Activated T-cell treated with anti-CD3 and anti-CD28 coated beads, Interleukin-2, amount 50 U/mL, for 4 hours (primary cell): ENCODE results near the gene FAM221A. TPM values are rescaled to one million over a fixed set of nuclear protein-coding genes. Genes with fewer than 3 reads are reported as not detected.
A peak's percentile ranks its signal among the peaks of the same experiment; 100 is the strongest.
"Not testable (repeated sequence)": the region's sequence is repeated elsewhere in the genome, so short reads cannot be mapped to it uniquely, and the experiment has no call there.

Experiments used
- ATAC-seq, 2 donors: fragments of 200-7000 bp; cut with Tn5 transposase; one replicate each; pipeline ENCODE4 v1.10.0; 2021
- DNase-seq: peaks from one replicate; pipeline ENCODE4 v3.0.0-alpha.2; 2020
- H3K27me3 Mint-ChIP-seq: one replicate; pipeline ENCODE4 v1.8.0; 2021; ENCODE audit warnings: low read depth, mixed read lengths
- H3K36me3 Mint-ChIP-seq: one replicate; pipeline ENCODE4 v1.8.0; 2022; ENCODE audit warnings: mixed read lengths; ENCODE audit not compliant: insufficient read depth
- H3K4me1 Mint-ChIP-seq: one replicate; pipeline ENCODE4 v1.8.0; 2021; ENCODE audit warnings: low read depth, mixed read lengths
- H3K4me3 Mint-ChIP-seq: one replicate; pipeline ENCODE4 v1.8.0; 2021; ENCODE audit warnings: mild to moderate bottlenecking, moderate library complexity, mixed read lengths
- H3K9me3 Mint-ChIP-seq: one replicate; pipeline ENCODE4 v1.8.0; 2021; ENCODE audit warnings: mixed read lengths
- total RNA-seq, 3 donors: library from RNA; stranded (reverse); gene quantifications; one replicate each; pipeline ENCODE4 v1.2.1, GENCODE V29; 2021

Gene FAM221A
- 1 to 10 TPM; 3.9 to 5.6 (median 4.1) TPM for total RNA-seq

DNA sequence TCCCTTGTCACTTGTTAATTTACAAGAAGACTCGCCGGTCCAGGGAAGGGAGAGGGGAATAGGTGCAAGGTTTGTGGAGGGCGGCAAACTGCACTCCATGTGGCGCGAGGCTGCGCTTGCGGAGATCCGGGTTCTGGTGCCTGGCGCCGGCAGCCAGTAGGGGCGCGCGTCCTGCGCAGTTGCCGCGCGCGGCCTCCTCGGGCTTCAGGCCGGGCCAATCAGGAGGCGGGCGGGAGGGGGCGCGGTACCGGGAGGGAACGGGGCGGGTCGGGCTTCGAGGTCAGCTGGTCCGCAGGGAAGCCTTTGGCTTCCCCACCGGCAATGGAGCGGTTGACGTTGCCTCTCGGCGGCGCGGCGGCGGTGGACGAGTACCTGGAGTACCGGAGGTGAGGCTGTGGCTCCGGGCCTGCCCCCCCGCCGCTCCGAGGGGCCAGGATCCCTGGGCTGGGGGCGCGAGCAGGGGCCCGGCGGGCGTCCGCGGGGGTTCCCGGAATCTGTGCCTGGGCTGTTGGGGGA lies at the start of gene FAM221A:
FAM221A (plus strand) TSS at position 302 of the 516 bp plus-strand sequence; CDS start at position 322, 20 bp downstream.
- ATAC-seq (peak; percentile 98 to 99), DNase-seq (peak; percentile 70)
- Mint-ChIP-seq H3K9me3 (no peaks in the 10 kb centered on the region), H3K36me3 (no peaks in the 10 kb centered on the region), H3K4me1 (peaks cover 12% of the 10 kb centered on the region), H3K27me3 (peaks cover 1% of the 10 kb centered on the region), H3K4me3 (peak within 1 kb of the TSS; percentile 92)

GRCh38 chr7:23633417-23633816 lies 46.6 kb upstream of the FAM221A start:
- H3K36me3 Mint-ChIP-seq: peaks cover 9% of the 10 kb centered on the region
- H3K4me1 Mint-ChIP-seq: no peaks in the 10 kb centered on the region

GRCh38 chr7:23645822-23646221 lies 34.2 kb upstream of the FAM221A start:
- no peak for ATAC-seq
- H3K9me3 Mint-ChIP-seq: no peaks in the 10 kb centered on the region
- DNase-seq: no peak
- H3K36me3 Mint-ChIP-seq: peaks cover 11% of the 10 kb centered on the region
- H3K27me3 Mint-ChIP-seq: no peaks in the 10 kb centered on the region
- H3K4me1 Mint-ChIP-seq: no peaks in the 10 kb centered on the region
- no peak overlapping the region for H3K4me3 Mint-ChIP-seq

More at GRCh38 chr7:23633417-23633816, 46.6 kb upstream of the FAM221A start:
- ATAC-seq (no peak), DNase-seq (no peak)
- H3K27me3 Mint-ChIP-seq: no peaks in the 10 kb centered on the region
- H3K9me3 Mint-ChIP-seq: no peaks in the 10 kb centered on the region
- H3K4me3 Mint-ChIP-seq: no peak overlapping the region

DNA sequence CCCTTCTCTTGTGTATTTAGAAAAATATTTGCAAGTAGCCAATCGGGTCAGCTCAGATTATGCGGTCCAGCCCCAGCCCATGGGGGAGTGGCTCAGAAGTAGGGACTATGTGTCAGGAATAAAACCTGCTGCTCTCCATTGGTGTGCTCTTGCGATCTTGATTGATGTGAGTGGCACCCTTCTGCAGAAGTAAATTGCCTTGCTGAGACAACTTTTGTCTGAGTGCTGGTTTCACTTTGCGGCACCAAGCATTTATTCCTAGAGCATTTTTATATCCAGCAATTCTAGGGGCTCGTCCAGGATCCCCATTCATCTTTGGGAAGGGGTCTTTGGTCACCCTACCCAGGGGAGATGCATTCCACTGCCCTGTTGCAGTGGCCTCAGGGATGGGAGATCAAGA lies 26.1 kb upstream of the FAM221A start:
- DNase-seq (no peak), ATAC-seq (no peak)
- peaks cover 32% of the 10 kb centered on the region for H3K9me3 Mint-ChIP-seq
- no peaks in the 10 kb centered on the region for H3K27me3 Mint-ChIP-seq
- H3K4me3 Mint-ChIP-seq: no peak overlapping the region
- H3K4me1 Mint-ChIP-seq: no peaks in the 10 kb centered on the region
- H3K36me3 Mint-ChIP-seq: no peaks in the 10 kb centered on the region

DNA sequence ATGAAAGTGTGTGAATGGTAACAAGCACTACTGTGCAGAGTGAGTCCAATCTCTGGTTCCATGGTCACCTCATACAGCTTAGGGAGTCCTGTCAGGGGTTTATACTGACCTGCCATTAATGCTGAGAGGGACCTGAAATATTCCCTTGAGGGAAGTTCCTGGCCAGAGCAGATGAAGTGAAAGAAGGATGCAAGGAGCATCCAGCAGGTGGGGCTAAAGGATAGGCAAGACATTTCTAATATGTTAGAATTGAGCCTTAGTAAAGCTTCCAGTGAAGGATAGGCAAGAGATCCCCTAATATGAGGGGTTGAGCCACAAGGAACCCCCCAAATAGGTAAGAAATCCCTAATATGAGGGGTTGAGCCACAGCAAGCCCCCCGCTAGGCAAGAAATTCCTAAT lies 25.5 kb upstream of the FAM221A start:
- Mint-ChIP-seq H3K4me3 (no peak overlapping the region), H3K9me3 (peaks cover 32% of the 10 kb centered on the region), H3K36me3 (no peaks in the 10 kb centered on the region), H3K4me1 (no peaks in the 10 kb centered on the region), H3K27me3 (no peaks in the 10 kb centered on the region)
- DNase-seq (no peak), ATAC-seq (no peak)

DNA sequence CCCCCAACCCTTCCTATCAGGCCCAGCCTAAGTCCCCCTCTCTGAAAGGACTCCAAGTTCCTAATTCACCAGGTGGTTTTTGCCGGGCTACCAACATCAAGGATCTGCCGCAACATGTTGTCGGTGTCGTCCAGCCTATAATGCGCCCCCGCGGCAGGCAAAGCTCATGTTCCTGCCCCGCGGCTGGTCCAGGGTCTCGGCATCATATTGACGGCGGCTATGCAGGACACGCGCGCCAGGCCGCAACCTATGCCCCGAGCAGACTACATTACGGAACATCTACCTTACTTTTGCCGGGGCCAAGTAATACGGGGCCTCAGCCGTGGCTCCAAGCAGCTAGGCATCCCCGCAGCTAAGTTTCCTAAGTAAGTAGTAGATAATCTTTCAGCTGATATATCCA lies 24.6 kb upstream of the FAM221A start:
- Mint-ChIP-seq H3K9me3 (peaks cover 32% of the 10 kb centered on the region), H3K27me3 (no peaks in the 10 kb centered on the region), H3K36me3 (no peaks in the 10 kb centered on the region), H3K4me3 (no peak overlapping the region), H3K4me1 (no peaks in the 10 kb centered on the region)
- DNase-seq (no peak), ATAC-seq (no peak)

DNA sequence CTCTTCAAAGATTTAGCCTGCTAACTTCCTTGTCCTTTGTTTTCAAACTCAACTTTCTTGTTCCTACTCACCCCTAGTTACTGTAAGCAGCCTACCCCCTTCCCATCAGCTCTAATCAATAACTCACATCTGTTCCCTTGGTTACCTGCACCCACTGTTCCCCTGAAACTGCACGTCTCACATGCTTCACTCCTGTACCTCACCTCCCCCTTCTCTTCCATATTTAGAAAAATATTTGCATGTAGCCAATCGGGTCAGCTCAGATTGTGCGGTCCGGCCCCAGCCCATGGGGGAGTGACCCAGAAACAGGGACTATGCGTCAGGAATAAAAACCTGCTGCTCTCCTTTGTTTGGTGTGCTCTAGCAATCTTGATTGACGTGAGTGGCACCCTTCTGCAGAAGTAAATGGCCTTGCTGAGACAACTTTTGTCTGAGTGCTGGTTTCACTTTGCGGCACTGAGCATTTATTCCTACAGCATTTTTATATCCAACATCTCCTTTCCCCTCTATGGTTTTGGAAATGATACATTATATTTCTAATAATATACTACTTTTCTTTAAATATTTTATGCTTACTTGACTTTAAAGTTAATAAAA lies 21.1 kb upstream of the FAM221A start:
- DNase-seq (no peak), ATAC-seq (no peak)
- Mint-ChIP-seq H3K9me3 (peaks cover 22% of the 10 kb centered on the region), H3K4me1 (no peaks in the 10 kb centered on the region), H3K27me3 (no peaks in the 10 kb centered on the region), H3K4me3 (no peak overlapping the region), H3K36me3 (no peaks in the 10 kb centered on the region)

DNA sequence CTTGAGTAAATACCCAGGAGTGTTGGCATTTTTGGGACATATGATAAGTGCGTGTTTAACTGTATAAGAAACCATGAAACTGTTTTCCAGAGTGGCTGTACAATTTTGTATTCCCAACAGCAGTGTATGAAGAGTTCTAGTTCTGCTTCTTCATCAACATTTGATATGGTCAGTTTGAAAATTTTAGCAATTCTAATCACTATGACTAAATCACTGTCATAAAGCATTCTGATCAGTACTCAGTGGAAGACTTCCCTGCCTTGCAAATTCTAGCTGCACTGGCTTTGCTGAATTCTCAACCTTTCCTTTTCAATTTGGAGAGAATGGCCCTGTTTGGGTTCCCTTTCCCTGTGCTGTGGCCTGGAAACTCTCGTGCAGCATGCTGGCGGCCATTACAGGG lies 18.6 kb upstream of the FAM221A start:
- Mint-ChIP-seq H3K27me3 (no peaks in the 10 kb centered on the region), H3K9me3 (peaks cover 9% of the 10 kb centered on the region), H3K4me1 (no peaks in the 10 kb centered on the region), H3K36me3 (no peaks in the 10 kb centered on the region), H3K4me3 (no peak overlapping the region)
- no peak for ATAC-seq
- DNase-seq: no peak

GRCh38 chr7:23662124-23662983 lies 17.6 kb upstream of the FAM221A start:
- Mint-ChIP-seq H3K27me3 (no peaks in the 10 kb centered on the region), H3K4me1 (no peaks in the 10 kb centered on the region), H3K9me3 (no peaks in the 10 kb centered on the region), H3K4me3 (no peak overlapping the region), H3K36me3 (no peaks in the 10 kb centered on the region)
- ATAC-seq (no peak), DNase-seq (no peak)

DNA sequence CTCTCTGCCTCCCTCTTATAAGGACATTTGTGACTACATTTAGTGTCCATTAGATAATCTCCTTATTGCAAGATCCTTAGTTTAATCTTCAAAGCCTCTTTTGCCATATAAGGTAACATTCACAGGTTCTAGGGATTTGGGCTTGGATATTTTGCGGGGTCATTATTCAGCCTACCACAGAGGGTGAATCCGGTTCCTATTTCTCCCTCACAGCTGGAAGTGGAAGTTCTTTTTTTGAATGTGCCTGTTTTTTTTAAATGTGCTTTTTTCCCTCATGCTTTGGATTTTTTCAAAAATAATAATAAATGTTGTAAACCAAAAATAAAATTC lies 17.1 kb upstream of the FAM221A start:
- H3K36me3 Mint-ChIP-seq: no peaks in the 10 kb centered on the region
- no peaks in the 10 kb centered on the region for H3K4me1 Mint-ChIP-seq
- DNase-seq (no peak), ATAC-seq (no peak)
- no peak overlapping the region for H3K4me3 Mint-ChIP-seq
- no peaks in the 10 kb centered on the region for H3K27me3 Mint-ChIP-seq
- H3K9me3 Mint-ChIP-seq: no peaks in the 10 kb centered on the region

GRCh38 chr7:23664122-23664521 lies 15.9 kb upstream of the FAM221A start:
- no peaks in the 10 kb centered on the region for H3K36me3 Mint-ChIP-seq
- ATAC-seq (no peak), DNase-seq (no peak)
- no peaks in the 10 kb centered on the region for H3K9me3 Mint-ChIP-seq
- no peaks in the 10 kb centered on the region for H3K4me1 Mint-ChIP-seq
- H3K27me3 Mint-ChIP-seq: no peaks in the 10 kb centered on the region
- H3K4me3 Mint-ChIP-seq: no peak overlapping the region

DNA sequence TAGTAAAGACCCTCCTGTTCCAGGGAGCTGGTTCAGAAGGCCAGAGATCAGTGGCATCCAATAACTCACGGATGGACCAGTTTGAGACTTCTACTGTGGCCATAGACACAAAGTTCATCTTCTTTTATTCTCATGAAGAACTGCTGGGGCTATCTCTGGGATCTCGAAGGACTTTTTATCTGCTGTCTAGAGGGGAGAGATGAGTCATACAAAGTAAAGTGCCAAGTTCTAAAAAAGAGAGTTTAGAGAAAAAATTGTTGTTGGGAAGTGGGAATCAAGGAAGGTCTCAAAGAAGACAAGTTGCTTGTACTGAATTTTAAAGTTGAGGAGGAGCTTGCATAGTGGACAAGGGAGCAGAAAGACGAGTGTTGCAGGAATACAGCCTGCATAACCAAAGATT lies 8.0 kb upstream of the FAM221A start:
- H3K4me3 Mint-ChIP-seq: no peak overlapping the region
- H3K27me3 Mint-ChIP-seq: peaks cover 16% of the 10 kb centered on the region
- ATAC-seq (no peak), DNase-seq (no peak)
- no peaks in the 10 kb centered on the region for H3K9me3 Mint-ChIP-seq
- H3K4me1 Mint-ChIP-seq: no peaks in the 10 kb centered on the region
- H3K36me3 Mint-ChIP-seq: no peaks in the 10 kb centered on the region

DNA sequence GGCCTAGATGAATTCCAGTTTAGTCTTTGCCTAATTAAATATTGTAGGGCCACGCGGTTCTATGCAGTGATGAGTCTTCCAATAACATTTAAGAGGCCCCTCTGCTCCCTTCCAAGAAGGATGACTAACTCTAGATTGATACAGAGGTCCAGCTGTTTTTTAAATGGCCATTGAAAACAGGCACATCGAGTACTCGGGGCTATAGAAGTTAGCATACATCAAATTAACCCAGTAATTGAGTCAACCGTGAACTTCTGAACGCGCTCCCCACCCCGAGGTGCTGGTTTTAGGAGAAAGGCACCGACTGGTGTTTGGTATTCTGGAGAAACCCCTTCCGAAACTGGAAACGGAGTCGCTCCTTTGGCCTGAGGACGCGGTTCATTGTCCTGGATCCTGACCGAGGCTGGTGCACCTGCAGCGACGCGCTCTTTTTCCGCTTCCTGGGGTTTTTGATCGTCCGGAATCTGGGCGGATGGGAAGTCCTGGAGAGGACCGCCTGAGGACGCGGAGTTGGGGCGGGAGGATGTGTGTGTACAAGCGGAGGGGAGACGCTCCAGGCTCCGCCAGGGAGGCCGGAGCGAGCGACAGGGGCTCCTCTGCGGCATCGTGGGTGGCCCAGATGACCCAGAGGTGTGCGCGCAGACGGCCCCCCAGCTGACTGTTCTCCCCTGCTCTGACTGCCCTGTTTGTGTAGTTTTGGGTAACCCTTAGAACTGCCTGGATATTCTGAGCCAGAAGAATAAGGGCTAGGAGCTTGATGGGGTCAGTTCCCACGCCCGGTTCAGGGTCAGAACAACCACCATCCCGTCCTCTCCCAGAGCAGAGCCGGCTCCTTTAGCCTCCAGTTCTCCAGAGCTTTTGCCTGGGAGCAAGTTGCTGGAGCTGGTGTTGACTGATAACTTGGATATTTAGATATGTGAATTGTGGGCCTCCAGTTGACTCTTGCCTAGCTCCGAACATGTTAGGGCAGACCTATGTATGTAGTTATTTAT lies 711 bp downstream of the FAM221A start:
- H3K36me3 Mint-ChIP-seq: no peaks in the 10 kb centered on the region
- DNase-seq (peak; percentile 5), ATAC-seq (peak; percentile 50 to 51)
- H3K9me3 Mint-ChIP-seq: no peaks in the 10 kb centered on the region
- H3K4me1 Mint-ChIP-seq: peaks cover 13% of the 10 kb centered on the region
- no peaks in the 10 kb centered on the region for H3K27me3 Mint-ChIP-seq
- H3K4me3 Mint-ChIP-seq: peak overlapping the region; percentile 92

DNA sequence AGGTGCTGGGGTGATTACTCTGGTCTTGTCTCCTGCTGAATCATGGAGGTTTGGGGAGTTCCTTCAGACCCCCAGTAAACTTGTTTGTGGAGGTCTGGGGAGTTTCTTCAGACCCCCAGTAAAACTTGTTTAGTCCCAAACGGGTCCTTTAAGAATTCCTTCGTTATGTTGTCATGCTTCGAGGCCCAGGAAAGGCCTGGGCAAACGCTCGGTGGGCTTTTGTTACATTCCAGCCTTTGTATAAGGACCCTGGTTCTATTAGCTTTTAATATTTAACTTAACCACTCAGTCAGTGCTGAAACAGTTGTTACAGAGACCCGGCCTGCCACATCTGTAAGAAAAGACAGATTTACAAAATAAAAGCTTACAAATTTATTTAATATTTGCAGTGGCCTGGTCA lies 4.0 kb downstream of the FAM221A start:
- not testable (repeated sequence) for ATAC-seq, H3K4me3 Mint-ChIP-seq, H3K27me3 Mint-ChIP-seq, H3K9me3 Mint-ChIP-seq, DNase-seq, H3K36me3 Mint-ChIP-seq
- peaks cover 11% of the 10 kb centered on the region for H3K4me1 Mint-ChIP-seq
